K562 (cell line): ENCODE data around the gene TMEM203. TPM values are rescaled to one million over a fixed set of nuclear protein-coding genes. Genes with fewer than 3 reads are reported as not detected.

Experiments used
- BHLHE40 ChIP-seq: IDR thresholded peaks from 2 replicates; pipeline ENCODE4 v1.6.1; 2011; ENCODE audit warnings: low read length, improper control_type of control experiment
- CHD4 ChIP-seq: fragments of 200-600 bp; sonication (generic); IDR thresholded peaks from 3 replicates; pipeline ENCODE4 v1.6.1; 2012; ENCODE audit warnings: low read depth, mild to moderate bottlenecking, mixed read lengths, low read length, inconsistent platforms; ENCODE audit not compliant: insufficient read depth, insufficient replicate concordance, poor library complexity, severe bottlenecking
- CSDE1 ChIP-seq, 2 experiments: fragments of 450-650 bp; IDR thresholded peaks; 2 replicates each; pipeline ENCODE4 v1.6.1; 2016; ENCODE audit warnings: mild to moderate bottlenecking in 1 of 2
- ELF4 ChIP-seq: fragments of 450-650 bp; formaldehyde crosslinking; IDR thresholded peaks from 2 replicates; pipeline ENCODE4 v1.4.0; 2022; ENCODE audit warnings: missing genetic modification characterization
- HDAC3 ChIP-seq: fragments of 450-650 bp; IDR thresholded peaks from 2 replicates; pipeline ENCODE4 v1.6.1; 2018; ENCODE audit warnings: borderline replicate concordance, mild to moderate bottlenecking, moderate library complexity; ENCODE audit not compliant: partially characterized antibody
- HNRNPH1 ChIP-seq: fragments of 200-400 bp; formaldehyde crosslinking; optimal IDR thresholded peaks from 2 replicates; pipeline ENCODE3; 2017; ENCODE audit warnings: low read depth, mild to moderate bottlenecking, low read length, moderate library complexity
- KDM2B ChIP-seq: fragments of 250-450 bp; sonication (Bioruptor Pico); IDR thresholded peaks from 2 replicates; pipeline ENCODE4 v1.8.0; 2021; ENCODE audit warnings: mild to moderate bottlenecking, moderate library complexity
- MBD2 ChIP-seq: sonication (generic); IDR thresholded peaks from 2 replicates; pipeline ENCODE4 v1.6.1; 2016; ENCODE audit warnings: low read depth, borderline replicate concordance
- MYBL2 ChIP-seq, 2 experiments: fragments of 450-650 bp in 1 of 2; sonication (generic) in 1 of 2; formaldehyde crosslinking in 1 of 2; IDR thresholded peaks; 2 replicates each; pipeline versions ENCODE4 v1.6.1 to v1.8.1; 2017 to 2022; ENCODE audit warnings: borderline replicate concordance in 1 of 2, inconsistent platforms in 1 of 2, low read depth in 1 of 2, mild to moderate bottlenecking in 1 of 2, missing genetic modification reagents in 1 of 2, moderate library complexity in 1 of 2
- NR4A1 ChIP-seq, 2 experiments: fragments of 250-450 bp in 1 of 2; fragments of 450-650 bp in 1 of 2; sonication (Bioruptor Pico) in 1 of 2; IDR thresholded peaks; 2 replicates each; pipeline versions ENCODE4 v1.4.0 to v1.6.1; 2016 to 2020; ENCODE audit warnings: mild to moderate bottlenecking in 2 of 2, missing compliant biosample characterization in 1 of 2, missing genetic modification characterization in 1 of 2, moderate library complexity in 1 of 2
- PRMT5 ChIP-seq: sonication (generic); formaldehyde crosslinking; IDR thresholded peaks from 2 replicates; pipeline ENCODE4 v1.5.0; 2020; ENCODE audit warnings: missing genetic modification reagents
- RAD21 ChIP-seq, 2 experiments: fragments of 250-450 bp in 1 of 2; fragments of 450-650 bp in 1 of 2; sonication (Bioruptor Pico) in 1 of 2; formaldehyde crosslinking in 1 of 2; IDR thresholded peaks in 1 of 2; conservative IDR thresholded peaks in 1 of 2; 2 replicates each; pipeline versions ENCODE4 v1.4.0 to v1.8.0; 2020 to 2022; ENCODE audit warnings: mild to moderate bottlenecking in 2 of 2, moderate library complexity in 1 of 2
- RNF2 ChIP-seq: sonication (generic); IDR thresholded peaks from 2 replicates; pipeline ENCODE4 v1.6.1; 2016
- SPI1 ChIP-seq: IDR thresholded peaks from 2 replicates; pipeline ENCODE4 v1.6.1; 2011; ENCODE audit warnings: low read depth, low read length, control low read depth, borderline replicate concordance
- STAT5B ChIP-seq: fragments of 250-450 bp; sonication (Bioruptor Pico); IDR thresholded peaks from 2 replicates; pipeline ENCODE4 v1.8.0; 2021; ENCODE audit warnings: mild to moderate bottlenecking, inconsistent platforms
- SUPT5H ChIP-seq: fragments of 450-650 bp; IDR thresholded peaks from 2 replicates; pipeline ENCODE4 v1.6.1; 2016
- U2AF1 ChIP-seq: fragments of 200-400 bp; formaldehyde crosslinking; optimal IDR thresholded peaks from 2 replicates; pipeline ENCODE3; 2017; ENCODE audit warnings: mild to moderate bottlenecking, low read depth, low read length, moderate library complexity
- XRCC3 ChIP-seq: fragments of 450-650 bp; IDR thresholded peaks from 2 replicates; pipeline ENCODE4 v1.6.1; 2017; ENCODE audit warnings: mild to moderate bottlenecking, moderate library complexity
- XRCC5 ChIP-seq: fragments of 200-400 bp; formaldehyde crosslinking; IDR thresholded peaks from 2 replicates; pipeline ENCODE4 v1.6.1; 2017; ENCODE audit warnings: low read depth, mild to moderate bottlenecking, low read length
- ZNF12 ChIP-seq: sonication (generic); formaldehyde crosslinking; IDR thresholded peaks from 2 replicates; pipeline ENCODE4 v1.4.0; 2020; ENCODE audit warnings: mild to moderate bottlenecking, missing genetic modification reagents
- ZNF398 ChIP-seq: fragments of 250-450 bp; sonication (Bioruptor Pico); IDR thresholded peaks from 2 replicates; pipeline ENCODE4 v1.8.0; 2021; ENCODE audit warnings: moderate library complexity, mild to moderate bottlenecking, inconsistent platforms
- ZNF592 ChIP-seq: fragments of 450-650 bp; IDR thresholded peaks from 2 replicates; pipeline ENCODE4 v1.6.1; 2017; ENCODE audit warnings: antibody characterized with exemption, mild to moderate bottlenecking
- ZNF764 ChIP-seq: fragments of 250-450 bp; sonication (Bioruptor Pico); IDR thresholded peaks from 2 replicates; pipeline ENCODE4 v1.4.0; 2020; ENCODE audit warnings: low read depth, mild to moderate bottlenecking, moderate library complexity
- polyA plus RNA-seq, 8 experiments: library from polyadenylated mRNA; depleted of rRNA in 4 of 8; stranded (reverse) in 5 of 8; unstranded in 3 of 8; fragments of >200 nt; fragmentation: Nextera tagmentation in 2 of 8; fragmentation: Illumina TruSeq in 1 of 8; extraction: Ambion mirVana in 2 of 8; extraction: Trizol in 1 of 8; gene quantifications; 2 replicates each; pipeline versions ENCODE4 v1.2.1 to v1.2.3, GENCODE V29; 2011 to 2014; ENCODE audit warnings: inconsistent platforms in 1 of 8, missing spikeins in 1 of 8
- total RNA-seq, 7 experiments: library from RNA; depleted of rRNA in 6 of 7; stranded (reverse); fragments of >200 nt in 6 of 7; fragmentation: Illumina TruSeq in 2 of 7; extraction: Trizol in 2 of 7; gene quantifications; 2 replicates each; pipeline versions ENCODE4 v1.2.1 to v1.2.3, GENCODE V29; 2011 to 2021; ENCODE audit warnings: low replicate concordance in 1 of 7

TMEM203 gene
- total and polyA plus RNA-seq, 9 of the 15 experiments (the other 6 are each of a cell fraction or from before 2014, with no cell fraction given), result 8.8 to 59.5 (median 37.6) TPM

GRCh38 chr9:137240841-137241489, 35.5 kb upstream of the TMEM203 start, which contains the start of gene TUBB4B (continued):
- no peak for TF ChIP-seq ZNF398 (CRISPR knock-in tag)
- peak; percentile 72 for TF ChIP-seq U2AF1
- TF ChIP-seq ELF4 (CRISPR knock-in tag), result peak; percentile 86
- no peak for TF ChIP-seq PRMT5 (CRISPR knock-in tag)
- TF ChIP-seq RAD21 (CRISPR knock-in tag; conservative IDR thresholded peaks at IDR 0.05 in 1 of 2, IDR thresholded peaks at IDR 0.05 in 1 of 2), result 0 out of 4 replicates have a peak, but pooled peaks of 1 of the 2 experiments have one; percentile 4
- peak; percentile 96 for TF ChIP-seq MYBL2 (IDR thresholded peaks at IDR 0.05; ENCODE audit: low read depth)
- TF ChIP-seq MYBL2 (CRISPR knock-in tag; IDR thresholded peaks at IDR 0.05; ENCODE audit: borderline replicate concordance), result peak; percentile 91; the same call in 1 of the 2 replicates
- no peak for TF ChIP-seq SPI1
- TF ChIP-seq ZNF764 (CRISPR knock-in tag), result no peak
- TF ChIP-seq CSDE1 (IDR thresholded peaks at IDR 0.05), result no peak
- TF ChIP-seq HNRNPH1, result no peak
- no peak for TF ChIP-seq NR4A1 (CRISPR knock-in tag; IDR thresholded peaks at IDR 0.05)
- no peak for TF ChIP-seq NR4A1 (tag; IDR thresholded peaks at IDR 0.05)
- peak; percentile 100 for TF ChIP-seq SUPT5H
- no peak for TF ChIP-seq XRCC5
- no peak for TF ChIP-seq ZNF12
- TF ChIP-seq KDM2B (CRISPR knock-in tag), result no peak
- TF ChIP-seq MBD2, result peak; percentile 99
- no peak for TF ChIP-seq ZNF592
- TF ChIP-seq HDAC3, result no peak
- TF ChIP-seq BHLHE40, result no peak
- peak; percentile 87 for TF ChIP-seq RNF2
- no peak for TF ChIP-seq CHD4
- no peak for TF ChIP-seq XRCC3
- no peak for TF ChIP-seq STAT5B (CRISPR knock-in tag)
